Stimulated activated CD8-positive, alpha-beta memory T cell treated with anti-CD3 and anti-CD28 coated beads, Interleukin-12 subunit alpha, Interleukin-12 subunit beta, amount 100 ng/mL, for 24 hours (primary cell): Measurements from ENCODE around the gene SLC4A2.
"Not testable (repeated sequence)": the region's sequence is repeated elsewhere in the genome, so short reads cannot be mapped to it uniquely, and the experiment has no call there.

Experiments
- DNase-seq: peaks from one replicate; pipeline ENCODE4 v3.0.0-alpha.2; 2020; ENCODE audit errors: extremely low read depth

Gene SLC4A2

DNA sequence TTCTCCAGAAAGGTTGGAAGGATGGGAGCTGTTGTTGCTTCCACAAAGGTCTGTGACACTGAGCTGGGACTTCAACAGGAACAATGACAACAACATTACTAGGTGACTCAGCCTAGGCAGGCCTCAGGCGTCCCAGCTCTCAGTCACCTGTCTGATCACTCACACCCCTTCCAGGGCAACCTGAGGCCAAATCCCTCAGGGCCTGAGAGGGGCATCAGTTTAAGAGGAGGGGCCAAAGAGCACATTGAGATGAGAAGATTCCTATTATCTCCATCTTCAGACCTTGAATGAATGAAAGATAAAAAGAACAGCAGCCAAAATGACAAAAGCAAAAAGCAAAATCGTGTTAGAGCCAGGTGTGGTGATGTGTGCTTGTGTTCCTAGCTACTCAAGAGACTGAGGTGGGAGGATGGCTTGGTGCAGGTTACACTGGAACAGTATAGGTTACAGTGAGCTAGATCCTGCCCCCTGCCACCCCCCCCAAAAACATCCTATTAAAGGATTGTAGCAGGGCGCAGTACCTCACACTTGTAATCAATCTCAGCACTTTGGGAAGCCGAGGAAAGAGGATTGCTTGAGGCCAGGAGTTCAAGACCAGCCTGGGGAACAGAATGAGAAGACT, 34.8 kb upstream of the SLC4A2 start, which contains the start of gene ATG9B:
Gene ATG9B, minus strand, starts transcription at position 60 of the 622 bp plus-strand sequence. CDS start 71 bp downstream, outside the sequence.
- DNase-seq: no peak

DNA sequence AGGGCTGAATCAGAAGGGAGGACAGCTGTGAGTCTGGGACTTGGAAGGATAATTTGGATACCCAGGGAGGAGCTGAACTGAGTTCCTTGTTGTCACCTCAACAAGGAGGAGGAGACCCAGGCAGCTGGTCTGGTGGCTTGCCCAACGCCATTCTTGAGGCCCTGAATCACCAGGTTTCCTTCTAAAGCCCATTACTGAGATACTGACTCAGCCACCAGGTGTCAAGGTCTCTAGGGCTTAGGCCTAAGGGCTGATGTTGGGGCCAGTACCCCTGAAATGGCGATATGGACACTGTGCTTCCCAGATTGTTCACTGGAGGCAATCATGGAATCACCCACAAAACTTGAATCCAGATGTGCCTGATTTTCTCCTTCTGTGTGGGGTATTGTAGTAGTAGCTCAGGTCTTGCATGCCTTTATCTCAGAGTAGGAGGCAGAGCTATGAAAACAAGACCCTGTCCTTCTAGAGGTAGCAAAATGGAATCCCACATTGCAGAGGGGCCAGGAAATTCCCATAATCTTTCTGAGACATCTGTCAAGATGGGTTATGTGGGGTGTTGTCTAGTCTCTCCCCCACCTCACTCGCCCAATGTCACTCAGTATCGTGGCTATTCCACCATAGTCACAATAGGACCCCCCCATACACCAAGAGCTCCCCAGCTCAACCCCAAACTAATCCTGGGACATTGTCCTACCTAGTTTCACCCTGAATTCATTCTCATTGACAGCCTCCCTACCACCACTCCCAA, 33.3 kb upstream of the SLC4A2 start:
- DNase-seq: no peak

DNA sequence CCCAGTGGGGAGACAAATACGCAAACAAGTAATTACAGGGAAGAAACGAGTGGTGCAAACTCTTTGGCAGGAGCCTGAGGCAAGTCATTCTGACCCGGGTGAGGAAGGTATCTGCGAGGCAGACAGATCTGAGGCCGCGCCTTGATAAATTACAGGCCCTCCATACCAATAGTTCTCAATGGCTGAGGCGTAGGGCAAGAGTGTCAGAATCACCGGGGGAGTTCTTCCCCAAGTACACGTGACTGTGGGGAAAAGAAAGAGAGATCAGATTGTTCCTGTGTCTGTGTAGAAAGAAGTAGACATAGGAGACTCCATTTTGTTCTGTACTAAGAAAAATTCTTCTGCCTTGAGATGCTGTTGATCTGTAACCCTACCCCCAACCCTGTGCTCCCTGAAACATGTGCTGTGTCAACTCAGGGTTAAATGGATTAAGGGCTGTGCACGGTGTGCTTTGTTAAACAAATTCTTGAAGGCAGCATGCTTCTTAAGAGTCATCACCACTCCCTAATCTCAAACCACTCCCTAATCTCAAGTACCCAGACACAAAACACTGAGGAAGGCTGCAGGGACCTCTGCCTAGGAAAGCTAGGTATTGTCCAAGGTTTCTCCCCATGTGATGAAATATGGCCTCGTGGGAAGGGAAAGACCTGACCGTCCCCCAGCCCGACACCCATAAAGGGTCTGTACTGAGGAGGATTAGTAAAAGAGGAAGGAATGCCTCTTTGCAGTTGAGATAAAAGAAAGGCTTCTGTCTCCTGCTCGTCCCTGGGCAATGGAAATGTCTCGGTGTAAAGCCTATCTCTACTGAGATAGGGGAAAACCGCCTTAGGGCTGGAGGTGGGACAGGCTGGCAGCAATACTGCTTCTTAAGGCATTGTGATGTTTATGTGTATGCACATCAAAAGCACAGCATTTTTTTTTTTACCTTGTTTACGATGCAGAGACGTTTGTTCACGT, 32.3 kb upstream of the SLC4A2 start:
- not testable (repeated sequence) for DNase-seq

DNA sequence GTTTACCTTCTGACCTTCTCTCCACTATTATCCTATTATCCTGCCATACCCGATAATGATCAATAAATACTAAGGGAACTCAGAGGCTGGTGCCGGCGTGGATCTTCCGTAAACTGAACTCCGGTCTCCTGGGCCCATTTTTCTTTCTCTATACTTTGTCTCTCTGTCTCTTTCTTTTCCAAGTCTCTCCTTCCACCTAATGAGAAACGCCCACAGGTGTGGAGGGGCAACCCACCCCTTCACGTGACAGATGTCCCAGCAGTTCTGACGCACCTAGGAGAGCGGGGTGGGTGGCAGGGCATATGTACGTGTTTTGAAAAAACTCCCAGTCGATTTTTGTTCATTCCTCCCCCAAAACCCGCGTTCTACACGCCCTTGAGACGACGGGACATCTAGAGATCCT, 31.7 kb upstream of the SLC4A2 start:
- DNase-seq: not testable (repeated sequence)

DNA sequence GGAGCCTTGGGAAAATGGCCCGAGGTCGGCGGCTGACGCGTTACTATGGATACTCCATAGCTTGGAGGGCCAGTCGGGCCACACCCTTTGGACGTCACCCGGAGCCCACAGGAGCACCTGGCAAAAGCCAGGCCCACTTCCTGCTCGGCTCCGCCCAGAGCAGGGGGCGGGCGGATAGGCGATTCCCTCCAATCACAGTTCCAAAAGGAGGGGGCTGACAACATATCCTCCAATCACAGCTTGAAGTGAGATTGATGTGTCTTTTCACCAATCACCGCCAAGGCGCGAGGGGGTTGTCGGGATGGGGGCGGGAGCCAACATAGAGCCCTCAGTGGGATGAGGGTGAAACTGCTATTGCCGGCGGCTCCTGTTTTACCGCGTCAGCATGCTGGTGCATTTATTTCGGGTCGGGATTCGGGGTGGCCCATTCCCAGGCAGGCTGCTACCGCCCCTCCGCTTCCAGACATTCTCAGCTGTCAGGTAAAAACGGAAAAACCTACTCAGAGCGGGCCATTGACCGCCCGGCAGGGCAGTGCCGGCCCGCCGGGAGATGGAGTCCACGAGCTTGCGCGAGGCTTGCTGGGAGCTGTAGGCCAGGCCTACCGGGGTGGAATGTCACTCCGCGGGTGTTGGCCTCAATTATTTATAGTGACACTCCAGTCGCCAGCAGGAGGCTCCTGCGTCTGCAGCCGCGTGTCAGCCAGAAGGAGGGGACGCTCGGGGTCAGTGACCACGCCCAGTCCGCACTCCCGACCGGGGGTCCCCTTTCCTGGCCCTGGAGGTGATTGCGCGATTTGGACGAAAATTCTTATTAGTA, 31.1 kb upstream of the SLC4A2 start, which contains the start of gene ABCB8:
Gene ABCB8, plus strand, starts transcription at position 320 of the 817 bp plus-strand sequence. Its CDS starts 66 bp downstream, at position 386.
- peak; percentile 89 for DNase-seq

DNA sequence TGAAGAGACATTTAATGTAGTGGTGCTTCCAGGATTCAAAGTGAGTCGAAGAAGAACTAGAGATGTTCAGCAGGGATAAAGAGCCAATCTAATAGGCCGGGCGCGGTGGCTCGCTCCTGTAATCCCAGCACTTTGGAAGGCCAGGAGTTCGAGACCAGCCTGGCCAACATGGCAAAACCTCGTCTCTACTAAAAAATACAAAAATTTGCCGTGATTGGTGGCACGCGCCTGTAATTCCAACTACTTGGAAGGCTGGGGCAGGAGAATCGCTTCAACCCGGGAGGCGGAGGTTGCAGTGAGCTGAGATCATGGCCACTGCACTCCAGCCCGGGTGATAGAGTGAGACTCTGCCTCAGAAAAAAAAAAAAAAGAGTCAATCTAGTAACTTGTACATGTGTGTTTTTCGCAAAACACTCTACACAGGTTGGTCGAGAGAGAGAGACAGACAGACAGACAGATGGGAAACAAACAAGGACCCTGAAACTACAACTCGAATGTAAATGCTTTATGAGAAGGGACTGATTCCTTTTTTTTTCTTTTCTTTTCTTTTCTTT, 30.4 kb upstream of the SLC4A2 start:
- DNase-seq: no peak

DNA sequence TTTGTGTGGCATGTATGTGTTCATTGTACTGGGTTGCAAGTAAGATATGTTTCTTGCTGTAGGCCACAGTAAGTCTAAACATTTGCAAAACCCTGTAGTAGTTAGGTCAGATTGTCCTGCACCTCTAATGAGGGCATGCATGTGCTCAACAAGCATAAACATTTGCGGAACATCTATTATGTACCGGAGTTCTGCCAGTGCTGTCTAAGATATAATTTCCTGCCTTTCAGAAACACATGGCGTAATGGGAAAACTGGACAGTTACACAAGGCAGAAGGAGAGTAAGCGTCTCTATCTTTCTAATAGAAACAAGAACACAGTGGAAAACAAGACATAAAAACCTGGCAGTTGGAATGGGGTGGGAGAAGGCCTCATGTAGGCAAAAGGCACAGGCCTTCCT, 28.4 kb upstream of the SLC4A2 start:
- DNase-seq: no peak

DNA sequence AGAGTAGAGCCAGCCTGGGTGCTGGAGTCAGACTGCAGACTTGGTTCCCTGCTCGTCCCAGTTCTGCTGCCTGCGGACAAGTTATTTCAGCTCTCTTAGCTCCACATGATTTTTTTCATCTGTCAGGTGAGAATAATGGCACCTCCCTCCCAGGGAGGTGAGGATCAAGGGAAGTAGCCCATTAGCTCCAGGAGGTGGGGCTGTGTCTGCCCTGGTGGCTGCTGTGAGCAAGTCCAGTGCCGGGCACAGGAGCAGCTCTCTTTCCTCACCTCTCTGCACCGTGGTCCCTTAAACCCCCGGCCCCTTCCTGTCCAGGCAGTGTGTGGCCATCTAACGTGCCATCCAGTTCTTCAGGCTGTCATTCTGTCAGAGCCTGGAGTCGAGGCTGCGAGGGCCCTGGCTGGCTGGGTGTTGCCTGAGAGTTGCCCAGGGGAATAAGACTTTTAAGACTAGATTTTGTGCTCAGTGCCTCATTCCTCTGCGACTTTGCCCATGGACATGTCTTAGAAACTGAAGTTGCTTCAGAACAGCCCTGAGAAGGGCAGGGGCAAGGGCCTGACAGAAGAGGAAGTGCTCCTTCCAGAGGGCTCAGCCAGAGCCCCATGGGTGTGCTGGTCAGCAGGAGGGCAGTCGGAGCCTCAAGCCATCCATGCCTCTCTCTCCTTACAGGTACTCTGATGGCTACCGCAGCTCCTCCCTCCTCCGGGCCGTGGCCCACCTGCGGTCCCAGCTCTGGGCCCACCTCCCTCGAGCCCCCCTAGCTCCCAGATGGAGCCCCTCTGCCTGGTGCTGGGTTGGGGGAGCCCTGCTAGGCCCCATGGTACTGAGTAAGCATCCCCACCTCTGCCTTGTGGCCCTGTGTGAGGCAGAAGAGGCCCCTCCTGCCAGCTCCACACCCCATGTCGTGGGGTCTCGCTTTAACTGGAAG, 26.2 kb upstream of the SLC4A2 start:
- no peak for DNase-seq

DNA sequence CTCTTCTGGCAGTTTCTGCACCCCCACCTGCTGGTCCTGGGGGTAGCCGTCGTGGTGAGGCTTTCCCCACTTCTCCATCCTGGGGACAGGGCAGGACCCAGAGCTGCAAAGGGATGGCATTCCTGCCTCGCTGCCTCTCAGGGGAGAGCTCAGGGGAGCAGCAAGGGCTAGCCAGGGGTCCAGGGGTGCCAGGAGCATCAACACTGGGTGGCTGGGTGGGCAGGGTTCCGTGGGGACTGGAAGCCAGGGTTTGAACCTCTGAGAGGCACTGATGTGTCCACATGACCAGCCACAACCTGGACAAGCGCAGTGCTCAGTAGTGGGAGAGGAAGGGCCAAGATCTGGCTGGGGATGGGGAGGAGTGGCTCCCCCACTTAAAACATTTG, 25.5 kb upstream of the SLC4A2 start:
- no peak for DNase-seq

DNA sequence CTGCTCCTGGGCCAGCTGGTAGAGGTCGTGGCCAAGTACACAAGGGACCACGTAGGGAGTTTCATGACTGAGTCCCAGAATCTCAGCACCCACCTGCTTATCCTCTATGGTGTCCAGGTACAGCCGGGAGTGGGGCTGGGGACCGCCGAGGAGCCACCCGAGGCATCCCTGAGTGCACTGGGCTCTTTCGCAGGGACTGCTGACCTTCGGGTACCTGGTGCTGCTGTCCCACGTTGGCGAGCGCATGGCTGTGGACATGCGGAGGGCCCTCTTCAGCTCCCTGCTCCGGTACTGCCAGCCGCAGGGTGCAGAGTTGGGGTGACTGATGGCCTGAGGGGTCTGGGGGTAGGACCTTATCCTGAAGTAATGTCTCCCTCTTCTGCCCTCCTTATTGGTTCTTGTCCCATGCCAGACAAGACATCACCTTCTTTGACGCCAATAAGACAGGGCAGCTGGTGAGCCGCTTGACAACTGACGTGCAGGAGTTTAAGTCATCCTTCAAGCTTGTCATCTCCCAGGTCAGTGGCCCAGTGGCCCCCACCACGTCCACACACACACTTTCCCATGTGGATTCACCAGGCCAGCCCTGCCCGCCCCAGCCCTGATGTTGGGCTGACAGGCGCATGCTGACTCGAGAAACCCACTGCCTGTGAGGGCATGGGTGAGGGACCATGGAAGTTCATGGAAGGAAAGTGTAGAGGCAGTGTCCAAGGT, 24.9 kb upstream of the SLC4A2 start:
- DNase-seq: no peak

DNA sequence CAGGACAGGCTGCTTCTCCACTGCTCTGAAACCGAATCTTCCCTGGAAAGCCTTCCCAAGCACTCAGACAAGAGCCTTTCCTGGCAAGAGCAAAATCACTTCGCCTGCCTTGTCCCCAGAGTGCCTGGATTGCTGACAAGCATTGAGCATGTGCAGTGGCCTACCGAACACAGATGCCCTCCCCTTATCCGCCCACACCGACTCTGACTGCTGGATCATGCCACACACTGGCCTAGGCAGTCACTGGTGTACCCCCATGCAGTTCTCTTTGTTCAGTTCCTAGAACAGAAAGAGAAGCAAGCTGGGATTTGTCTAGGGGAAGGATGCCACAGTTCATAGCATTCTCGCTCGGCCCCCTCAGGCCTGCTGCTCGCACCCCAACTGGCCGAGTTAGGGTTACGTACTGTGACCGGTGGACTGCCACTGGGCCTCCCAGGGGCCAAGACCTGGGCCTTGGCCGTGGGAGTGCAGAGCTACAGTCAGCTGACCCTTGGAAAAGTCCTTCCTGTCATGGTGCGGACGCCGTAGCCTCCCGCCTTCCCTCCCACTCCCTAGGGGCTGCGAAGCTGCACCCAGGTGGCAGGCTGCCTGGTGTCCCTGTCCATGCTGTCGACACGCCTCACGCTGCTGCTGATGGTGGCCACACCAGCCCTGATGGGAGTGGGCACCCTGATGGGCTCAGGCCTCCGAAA, 24.2 kb upstream of the SLC4A2 start:
- no peak for DNase-seq

DNA sequence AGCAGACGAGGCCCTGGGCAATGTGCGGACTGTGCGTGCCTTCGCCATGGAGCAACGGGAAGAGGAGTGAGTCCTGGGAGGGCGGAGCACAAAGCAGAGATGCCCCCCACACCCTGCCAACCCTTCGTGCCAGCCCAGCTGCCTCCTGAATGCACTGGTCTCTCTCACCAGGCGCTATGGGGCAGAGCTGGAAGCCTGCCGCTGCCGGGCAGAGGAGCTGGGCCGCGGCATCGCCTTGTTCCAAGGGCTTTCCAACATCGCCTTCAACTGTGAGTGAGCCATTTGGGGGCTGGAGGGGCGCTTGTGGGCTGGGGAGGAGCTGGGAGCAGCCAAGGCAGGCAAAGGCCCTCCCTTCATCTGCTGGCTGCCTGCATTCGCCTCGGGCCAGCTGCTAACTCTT, 23.5 kb upstream of the SLC4A2 start:
- no peak for DNase-seq

DNA sequence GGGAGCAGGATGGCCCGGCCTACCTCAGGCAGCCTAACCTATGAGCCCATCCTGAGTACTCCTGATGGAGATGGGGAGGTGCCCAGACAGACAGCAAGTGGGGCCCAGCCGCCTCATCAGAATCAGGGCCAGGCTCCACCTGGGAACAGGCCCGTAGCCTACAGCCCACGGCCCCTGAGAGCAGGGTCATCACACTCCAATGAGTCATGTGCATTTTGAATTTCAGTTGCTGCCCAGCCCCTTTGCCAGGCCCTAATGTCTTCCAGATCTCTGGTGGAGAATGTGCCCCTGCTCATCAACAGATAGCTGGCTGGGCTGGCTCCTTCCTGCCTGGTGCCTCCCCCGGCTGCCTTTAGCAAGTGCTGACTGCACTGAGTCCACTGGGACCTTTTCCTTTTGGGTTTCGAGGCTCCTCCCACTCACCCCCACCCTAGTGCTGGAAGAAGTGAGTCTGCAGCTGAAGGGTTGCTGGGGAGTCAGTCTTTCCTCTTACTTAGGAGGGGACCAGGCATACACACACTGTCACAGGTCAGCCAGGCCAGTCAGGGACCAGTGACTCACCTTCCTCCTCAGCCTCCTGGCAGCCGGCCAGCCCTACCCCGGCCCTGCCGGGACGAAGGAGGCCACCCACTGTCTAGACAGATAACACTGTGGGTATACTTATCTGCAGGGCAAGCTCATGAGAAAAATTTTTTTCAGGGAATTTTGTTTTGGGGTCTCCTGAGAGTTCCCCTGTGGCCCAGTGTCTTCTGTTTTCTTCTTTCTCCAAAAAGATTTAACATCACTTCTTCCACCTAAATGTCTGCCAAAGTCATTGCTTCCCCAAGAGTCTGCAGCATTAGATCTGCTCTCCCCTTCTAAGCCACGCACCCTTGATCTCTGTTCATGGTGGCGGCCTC, 20.2 kb upstream of the SLC4A2 start:
- peak; percentile 55 for DNase-seq

DNA sequence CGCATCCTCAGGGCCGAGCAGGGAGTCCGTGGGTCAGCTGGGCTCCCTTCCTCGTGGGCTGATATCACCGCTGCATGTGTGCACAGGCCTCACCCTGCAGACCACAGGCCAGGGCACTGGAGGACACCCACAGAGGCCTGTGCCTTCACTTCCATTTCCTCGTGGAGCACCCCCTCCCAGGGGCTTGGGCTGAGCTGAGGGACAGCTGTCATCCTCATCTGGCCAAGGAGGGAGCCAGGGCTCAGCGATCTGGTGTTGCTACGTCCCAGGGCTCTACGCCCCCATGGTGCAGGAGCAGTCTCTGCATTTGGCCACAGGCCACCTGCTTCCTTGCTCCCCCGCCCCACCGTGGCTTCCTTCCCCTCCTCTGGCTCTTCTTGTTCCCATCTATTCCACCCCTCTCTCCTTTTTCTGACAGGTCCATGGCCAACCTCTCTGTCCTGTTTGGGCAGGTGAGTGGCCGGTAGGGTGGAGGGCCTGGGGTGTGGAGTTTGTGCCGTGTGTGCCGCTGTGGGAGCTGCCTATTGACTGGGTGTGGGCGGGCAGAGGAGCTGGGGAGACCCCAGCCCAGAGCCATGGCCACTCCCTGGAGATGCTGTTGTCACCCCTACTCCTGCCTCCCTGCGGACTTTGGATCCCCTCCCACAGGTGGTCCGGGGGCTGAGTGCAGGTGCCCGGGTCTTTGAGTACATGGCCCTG, 19.4 kb upstream of the SLC4A2 start:
- DNase-seq: no peak

DNA sequence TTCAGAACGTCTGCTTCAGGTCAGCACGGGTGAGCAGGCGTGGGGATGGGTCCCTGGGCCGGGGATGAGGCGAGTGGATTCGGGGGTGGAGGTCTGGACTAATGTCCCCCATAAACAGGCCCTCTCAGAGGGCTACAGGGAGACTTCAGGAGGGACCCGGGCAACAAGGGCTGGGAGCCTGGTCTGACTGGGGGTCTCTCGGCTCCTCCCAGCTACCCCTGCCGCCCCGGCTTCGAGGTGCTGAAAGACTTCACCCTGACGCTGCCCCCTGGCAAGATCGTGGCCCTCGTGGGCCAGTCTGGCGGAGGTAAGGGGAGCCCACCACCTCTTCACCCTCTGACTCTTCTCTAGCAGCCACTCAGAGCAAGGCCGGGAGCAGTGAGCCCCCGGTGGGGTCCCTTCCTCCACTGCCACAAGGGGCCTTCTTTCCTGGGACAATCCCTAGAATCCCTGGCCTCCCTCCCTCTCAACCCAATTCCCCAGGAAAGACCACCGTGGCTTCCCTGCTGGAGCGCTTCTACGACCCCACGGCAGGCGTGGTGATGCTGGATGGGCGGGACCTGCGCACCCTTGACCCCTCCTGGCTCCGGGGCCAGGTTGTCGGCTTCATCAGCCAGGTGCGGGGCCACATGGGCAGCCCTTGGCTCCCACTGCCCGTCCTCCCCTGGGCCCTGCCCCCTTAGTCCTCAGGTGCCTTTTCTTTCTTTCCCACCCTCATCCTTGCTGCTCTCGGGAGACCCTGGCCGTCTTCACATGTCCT, 18.6 kb upstream of the SLC4A2 start:
- DNase-seq: no peak

DNA sequence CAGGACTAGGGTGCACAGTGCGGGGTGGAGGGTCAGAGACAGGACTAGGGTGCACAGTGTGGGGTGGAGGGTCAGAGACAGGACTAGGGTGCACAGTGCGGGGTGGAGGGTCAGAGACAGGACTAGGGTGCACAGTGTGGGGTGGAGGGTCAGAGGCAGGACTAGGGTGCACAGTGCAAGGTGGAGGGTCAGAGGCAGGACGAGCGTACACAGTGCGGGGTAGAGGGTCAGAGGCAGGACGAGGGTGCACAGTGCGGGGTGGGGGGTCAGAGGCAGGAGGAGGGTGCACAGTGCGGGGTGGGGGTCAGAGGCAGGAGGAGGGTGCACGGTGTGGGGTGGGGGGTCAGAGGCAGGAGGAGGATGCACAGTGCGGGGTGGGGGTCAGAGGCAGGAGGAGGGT, 15.9 kb upstream of the SLC4A2 start:
- not testable (repeated sequence) for DNase-seq
